Gastroesophageal sphincter (tissue), 3 donors: Measurements from ENCODE around the gene WNT7B.

Source experiments
- POLR2AphosphoS5 ChIP-seq: sonication (generic); formaldehyde crosslinking; IDR thresholded peaks from one replicate; pipeline ENCODE4 v1.6.1; 2017; ENCODE audit warnings: antibody characterized with exemption
- TF ChIP-seq, protein P1 (sequence below), 4 experiments: fragments of 200-600 bp in 2 of 4; fragments of 450-650 bp in 2 of 4; sonication (generic) in 1 of 4; IDR thresholded peaks; one replicate each; pipeline ENCODE4 v1.5.1; 2017 to 2019; ENCODE audit warnings: antibody characterized with exemption in 4 of 4, mild to moderate bottlenecking in 2 of 4, moderate library complexity in 2 of 4

DNA sequence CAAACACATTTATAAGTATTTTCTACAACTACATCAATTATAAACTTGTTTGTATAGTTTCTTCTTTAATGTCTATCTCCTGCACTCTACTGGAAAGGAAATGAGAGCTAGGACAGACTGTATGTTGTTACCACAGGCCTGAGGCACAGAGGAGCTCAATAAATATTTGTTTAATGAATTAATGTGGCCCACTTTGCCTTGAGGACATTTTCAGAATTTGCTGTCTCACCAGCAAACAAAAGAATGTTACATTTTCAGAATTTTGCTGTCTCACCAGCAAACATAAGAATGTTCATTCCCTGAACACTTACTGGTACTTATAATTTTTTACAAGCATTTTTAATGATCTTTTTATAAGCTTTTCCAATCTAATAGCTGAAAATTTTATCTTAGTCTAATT is 41.9 kb upstream of the WNT7B start:
- no peak for TF ChIP-seq POLR2AphosphoS5
- TF ChIP-seq, protein P1, sequence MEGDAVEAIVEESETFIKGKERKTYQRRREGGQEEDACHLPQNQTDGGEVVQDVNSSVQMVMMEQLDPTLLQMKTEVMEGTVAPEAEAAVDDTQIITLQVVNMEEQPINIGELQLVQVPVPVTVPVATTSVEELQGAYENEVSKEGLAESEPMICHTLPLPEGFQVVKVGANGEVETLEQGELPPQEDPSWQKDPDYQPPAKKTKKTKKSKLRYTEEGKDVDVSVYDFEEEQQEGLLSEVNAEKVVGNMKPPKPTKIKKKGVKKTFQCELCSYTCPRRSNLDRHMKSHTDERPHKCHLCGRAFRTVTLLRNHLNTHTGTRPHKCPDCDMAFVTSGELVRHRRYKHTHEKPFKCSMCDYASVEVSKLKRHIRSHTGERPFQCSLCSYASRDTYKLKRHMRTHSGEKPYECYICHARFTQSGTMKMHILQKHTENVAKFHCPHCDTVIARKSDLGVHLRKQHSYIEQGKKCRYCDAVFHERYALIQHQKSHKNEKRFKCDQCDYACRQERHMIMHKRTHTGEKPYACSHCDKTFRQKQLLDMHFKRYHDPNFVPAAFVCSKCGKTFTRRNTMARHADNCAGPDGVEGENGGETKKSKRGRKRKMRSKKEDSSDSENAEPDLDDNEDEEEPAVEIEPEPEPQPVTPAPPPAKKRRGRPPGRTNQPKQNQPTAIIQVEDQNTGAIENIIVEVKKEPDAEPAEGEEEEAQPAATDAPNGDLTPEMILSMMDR (IDR thresholded peaks at IDR 0.05): no peak
